ENCODE measurements around the gene GLYAT.

The GLYAT gene

GRCh38 chr11:58744988-58745704 is 13.4 kb upstream of the GLYAT start:
- Histone ChIP-seq H3K9ac (ENCODE audit: low read depth, low read length) (no peak overlapping the region), H3K4me2 (ENCODE audit: insufficient read depth, low read length) (no peak overlapping the region), H2AFZ (ENCODE audit: low read depth, low read length) (no peak overlapping the region), H3K9me3 (ENCODE audit: insufficient read depth, low read length, severe bottlenecking) (peaks cover 11% of the 10 kb centered on the region), H3K79me2 (ENCODE audit: insufficient read depth, low read length) (no peaks in the 10 kb centered on the region), H3K4me3 (ENCODE audit: low read depth in 1 of 2, low read length in 2 of 2) (no peak overlapping the region), H3K36me3 (ENCODE audit: insufficient read depth, low read length) (no peaks in the 10 kb centered on the region), H3K27me3 (ENCODE audit: insufficient read depth, low read length, poor library complexity) (no peaks in the 10 kb centered on the region), H3K27ac (ENCODE audit: low read length) (no peak overlapping the region), H3K4me1 (ENCODE audit: insufficient read depth, low read length) (no peaks in the 10 kb centered on the region), H4K20me1 (ENCODE audit: insufficient read depth, low read length) (no peaks in the 10 kb centered on the region)
- ATAC-seq (ENCODE audit: insufficient read depth, low read depth) (no peak), DNase-seq (no peak)
- TF ChIP-seq CTCF (IDR thresholded peaks at IDR 0.05; ENCODE audit: borderline replicate concordance, extremely low read depth, low read length, poor library complexity, severe bottlenecking), result no peak
- no peak for TF ChIP-seq EZH2 (IDR thresholded peaks at IDR 0.05; ENCODE audit: borderline replicate concordance, low read depth, low read length, severe bottlenecking)

DNA sequence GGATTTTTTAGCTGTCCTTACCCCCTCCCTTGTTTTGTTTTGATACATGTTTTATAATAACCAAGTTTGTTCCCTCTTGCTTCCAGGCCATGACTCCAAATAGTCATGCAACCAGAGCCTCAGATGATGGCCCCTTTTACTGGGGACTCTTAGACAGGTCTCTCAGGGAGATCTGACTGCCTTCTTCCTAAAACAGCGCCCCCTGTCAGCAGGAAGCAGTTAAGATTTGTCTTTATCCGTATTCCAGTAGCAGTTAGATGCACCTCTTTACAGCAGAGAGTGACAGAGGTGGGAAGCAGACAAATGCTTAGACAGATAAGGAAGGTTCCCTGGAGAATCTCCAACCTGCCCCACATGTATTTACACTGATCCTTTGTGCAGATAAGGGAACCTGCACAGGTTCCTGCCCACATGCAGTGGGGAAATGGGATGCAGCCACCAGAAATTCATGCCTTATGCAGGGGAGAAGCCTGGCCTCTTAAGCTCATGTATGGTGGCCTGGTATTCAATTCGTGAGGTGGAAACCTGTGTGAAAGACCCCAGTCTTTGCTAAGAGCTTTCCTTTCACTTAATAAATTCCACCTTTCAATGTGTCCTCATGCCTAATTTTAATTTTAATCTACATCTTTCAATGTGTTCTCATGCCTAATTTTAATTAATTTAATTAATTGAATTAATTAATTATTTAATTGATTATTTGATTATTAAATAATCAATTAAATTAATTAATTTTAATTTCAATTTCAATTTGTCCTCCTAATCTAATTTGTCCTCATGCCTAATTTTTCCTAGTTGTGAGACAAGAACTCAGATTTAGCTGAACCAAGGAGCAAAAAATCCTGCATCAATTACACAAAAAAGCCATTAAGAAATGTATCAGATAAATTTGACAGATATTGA is 11.5 kb upstream of the GLYAT start:
- DNase-seq, result no peak
- Histone ChIP-seq H2AFZ (ENCODE audit: low read depth, low read length) (no peak overlapping the region), H3K27ac (ENCODE audit: low read length) (no peak overlapping the region), H3K27me3 (ENCODE audit: insufficient read depth, low read length, poor library complexity) (no peaks in the 10 kb centered on the region), H3K4me1 (ENCODE audit: insufficient read depth, low read length) (no peaks in the 10 kb centered on the region), H3K79me2 (ENCODE audit: insufficient read depth, low read length) (no peaks in the 10 kb centered on the region), H3K4me3 (ENCODE audit: low read depth in 1 of 2, low read length in 2 of 2) (no peak overlapping the region), H3K36me3 (ENCODE audit: insufficient read depth, low read length) (no peaks in the 10 kb centered on the region), H3K9ac (ENCODE audit: low read depth, low read length) (no peak overlapping the region), H3K9me3 (ENCODE audit: insufficient read depth, low read length, severe bottlenecking) (peaks cover 17% of the 10 kb centered on the region), H4K20me1 (ENCODE audit: insufficient read depth, low read length) (no peaks in the 10 kb centered on the region), H3K4me2 (ENCODE audit: insufficient read depth, low read length) (no peak overlapping the region)
- no peak for ATAC-seq (ENCODE audit: insufficient read depth, low read depth)
- TF ChIP-seq EZH2 (IDR thresholded peaks at IDR 0.05; ENCODE audit: borderline replicate concordance, low read depth, low read length, severe bottlenecking) (no peak), CTCF (IDR thresholded peaks at IDR 0.05; ENCODE audit: borderline replicate concordance, extremely low read depth, low read length, poor library complexity, severe bottlenecking) (peak; percentile 37)

DNA sequence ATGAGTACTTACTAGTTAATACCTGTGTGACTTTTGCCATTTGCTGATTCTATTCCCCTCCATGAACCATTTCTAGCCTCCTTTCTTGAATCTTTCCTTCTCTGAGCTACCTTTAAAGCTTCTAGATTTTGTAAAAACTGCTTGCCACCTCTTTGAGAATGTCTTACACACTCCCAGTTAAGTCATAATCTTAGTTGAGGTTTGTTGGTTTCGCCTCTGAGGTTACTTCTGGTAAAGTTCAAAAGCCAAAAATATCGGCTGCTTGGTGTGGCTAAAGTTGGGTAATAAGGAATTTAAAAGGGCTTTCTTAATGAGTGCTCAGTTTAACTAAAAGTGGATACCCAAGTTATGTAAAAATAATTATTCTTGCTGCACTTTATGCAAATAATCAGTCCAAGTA is 10.4 kb upstream of the GLYAT start:
- H3K79me2 ChIP-seq (ENCODE audit: insufficient read depth, low read length), result no peaks in the 10 kb centered on the region
- TF ChIP-seq CTCF (IDR thresholded peaks at IDR 0.05; ENCODE audit: borderline replicate concordance, extremely low read depth, low read length, poor library complexity, severe bottlenecking) (no peak), EZH2 (IDR thresholded peaks at IDR 0.05; ENCODE audit: borderline replicate concordance, low read depth, low read length, severe bottlenecking) (no peak)
- H3K4me2 ChIP-seq (ENCODE audit: insufficient read depth, low read length), result no peak overlapping the region
- H3K4me3 ChIP-seq (ENCODE audit: low read depth in 1 of 2, low read length in 2 of 2), result no peak overlapping the region
- no peaks in the 10 kb centered on the region for H3K4me1 ChIP-seq (ENCODE audit: insufficient read depth, low read length)
- ATAC-seq (ENCODE audit: insufficient read depth, low read depth) (no peak), DNase-seq (no peak)
- no peak overlapping the region for H2AFZ ChIP-seq (ENCODE audit: low read depth, low read length)
- no peak overlapping the region for H3K27ac ChIP-seq (ENCODE audit: low read length)
- peaks cover 17% of the 10 kb centered on the region for H3K9me3 ChIP-seq (ENCODE audit: insufficient read depth, low read length, severe bottlenecking)
- no peaks in the 10 kb centered on the region for H3K27me3 ChIP-seq (ENCODE audit: insufficient read depth, low read length, poor library complexity)
- no peak overlapping the region for H3K9ac ChIP-seq (ENCODE audit: low read depth, low read length)
- no peaks in the 10 kb centered on the region for H3K36me3 ChIP-seq (ENCODE audit: insufficient read depth, low read length)
- no peaks in the 10 kb centered on the region for H4K20me1 ChIP-seq (ENCODE audit: insufficient read depth, low read length)
